ENCODE results near the gene SNHG17. TPM values are rescaled to one million over a fixed set of nuclear protein-coding genes. Genes with fewer than 3 reads are reported as not detected.
"Not testable (repeated sequence)": the region's sequence is repeated elsewhere in the genome, so short reads cannot be mapped to it uniquely, and the experiment has no call there.

The SNHG17 gene
- total and polyA plus RNA-seq, 2 donors, result 4.6 to 30.2 TPM

DNA sequence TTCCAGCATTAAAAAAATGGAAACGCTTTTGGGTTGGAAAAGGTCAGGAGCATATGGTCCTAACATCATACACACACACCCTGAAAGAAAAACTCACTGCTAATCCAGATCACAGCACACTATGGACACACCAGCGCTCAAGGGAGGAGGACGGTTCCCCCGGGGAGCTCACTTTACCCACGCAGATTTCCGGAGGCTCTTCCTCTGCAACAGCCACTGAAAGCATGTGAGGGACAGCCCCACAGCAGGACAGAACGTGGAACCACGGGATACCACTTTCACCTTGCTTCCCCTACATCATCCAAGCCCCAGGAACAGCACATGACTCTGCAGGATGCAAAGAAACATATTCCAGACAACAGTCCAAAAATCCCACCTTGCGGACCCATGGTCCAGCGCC lies 13.2 kb downstream of the SNHG17 start:
- Histone ChIP-seq H3K36me3 (ENCODE audit: insufficient read depth) (peaks cover 6% of the 10 kb centered on the region), H3K27ac (ENCODE audit: low read depth) (no peak overlapping the region)
- 86% methylated on average over 10 of the region's 10 CpGs for WGBS

DNA sequence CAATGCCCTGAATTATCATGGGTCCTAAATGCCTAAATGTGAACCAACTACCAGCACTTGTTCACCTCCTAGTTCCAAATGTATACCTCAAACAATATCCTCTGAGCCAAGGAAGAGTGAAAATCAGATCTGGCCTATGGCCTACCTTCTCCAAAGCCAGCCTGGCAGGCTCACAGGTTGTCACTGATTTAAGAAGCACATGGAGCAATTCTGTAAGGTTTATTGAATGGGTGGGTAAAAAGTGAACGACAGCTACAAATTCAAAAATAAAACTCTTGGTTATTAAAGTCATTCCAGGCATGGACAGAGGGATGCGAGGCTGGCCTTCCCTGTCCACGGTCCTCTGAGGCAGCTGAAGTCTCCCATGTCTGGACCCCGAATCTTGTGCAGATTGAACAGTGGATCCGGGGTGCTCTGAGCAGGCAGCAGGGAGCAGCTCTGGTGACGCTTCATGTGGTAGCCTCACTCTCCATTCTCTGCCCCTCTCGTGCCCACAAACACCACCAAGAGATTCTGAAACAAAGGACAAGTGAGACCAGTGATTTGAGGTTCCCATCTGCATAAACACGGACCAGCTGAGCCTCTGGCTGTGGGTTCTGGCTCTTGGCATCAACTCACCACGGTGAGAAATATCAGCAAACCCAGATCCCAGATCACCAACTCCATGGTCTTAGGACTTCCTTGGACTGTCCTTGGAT lies 14.6 kb downstream of the SNHG17 start:
- Histone ChIP-seq H3K4me1 (ENCODE audit: insufficient read depth) (no peaks in the 10 kb centered on the region), H3K36me3 (ENCODE audit: insufficient read depth) (peaks cover 6% of the 10 kb centered on the region), H3K4me3 (ENCODE audit: low read depth, low read length) (no peak overlapping the region), H3K27ac (ENCODE audit: low read depth) (no peak overlapping the region)
- 94% methylated on average over 9 of the region's 9 CpGs for WGBS
- DNase-seq (ENCODE audit: extremely low spot score), result no peak

More for the DNA sequence above, 13.2 kb downstream of the SNHG17 start:
- Histone ChIP-seq H3K4me3 (ENCODE audit: low read depth, low read length) (no peak overlapping the region), H3K4me1 (ENCODE audit: insufficient read depth) (no peaks in the 10 kb centered on the region)
- no peak for DNase-seq (ENCODE audit: extremely low spot score)

DNA sequence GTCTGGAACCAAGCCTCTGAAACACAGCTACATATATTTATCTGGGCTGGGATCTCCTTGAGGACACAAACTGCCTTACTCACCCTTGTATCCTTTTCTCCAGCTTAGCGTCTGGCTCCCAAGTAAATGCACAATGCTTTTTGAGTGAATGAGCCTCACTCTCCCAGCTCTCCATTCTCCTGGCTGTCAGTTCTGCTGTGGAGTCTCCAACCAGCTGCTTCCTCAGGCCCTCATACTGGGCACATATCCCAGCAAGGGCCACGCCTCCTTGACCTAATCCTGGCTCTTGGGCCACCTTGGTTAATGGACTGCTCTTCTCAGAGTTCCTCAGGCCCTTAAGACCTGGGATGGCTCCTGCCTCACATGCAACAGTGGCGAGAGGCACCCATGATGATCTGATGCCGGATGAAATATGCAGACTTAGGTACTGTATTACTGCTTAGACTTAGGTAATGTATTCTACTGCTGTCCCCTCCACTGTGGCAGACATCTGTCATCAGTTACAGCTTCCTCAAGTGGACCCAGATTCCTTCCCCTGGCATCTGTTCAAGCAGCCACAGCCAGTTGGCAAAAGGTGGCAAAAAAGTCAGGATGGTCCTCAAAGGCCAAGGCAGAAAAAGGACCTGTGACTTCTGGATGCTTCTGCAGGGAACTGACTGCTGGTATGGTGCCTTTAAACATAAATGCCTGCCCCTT lies 16.5 kb downstream of the SNHG17 start:
- Histone ChIP-seq H3K4me3 (ENCODE audit: low read depth, low read length) (no peak overlapping the region), H3K27ac (ENCODE audit: low read depth) (no peak overlapping the region), H3K36me3 (ENCODE audit: insufficient read depth) (peaks cover 6% of the 10 kb centered on the region), H3K4me1 (ENCODE audit: insufficient read depth) (no peaks in the 10 kb centered on the region)
- WGBS, result 57% methylated on average over 4 of the region's 4 CpGs
- DNase-seq (ENCODE audit: extremely low spot score), result no peak

DNA sequence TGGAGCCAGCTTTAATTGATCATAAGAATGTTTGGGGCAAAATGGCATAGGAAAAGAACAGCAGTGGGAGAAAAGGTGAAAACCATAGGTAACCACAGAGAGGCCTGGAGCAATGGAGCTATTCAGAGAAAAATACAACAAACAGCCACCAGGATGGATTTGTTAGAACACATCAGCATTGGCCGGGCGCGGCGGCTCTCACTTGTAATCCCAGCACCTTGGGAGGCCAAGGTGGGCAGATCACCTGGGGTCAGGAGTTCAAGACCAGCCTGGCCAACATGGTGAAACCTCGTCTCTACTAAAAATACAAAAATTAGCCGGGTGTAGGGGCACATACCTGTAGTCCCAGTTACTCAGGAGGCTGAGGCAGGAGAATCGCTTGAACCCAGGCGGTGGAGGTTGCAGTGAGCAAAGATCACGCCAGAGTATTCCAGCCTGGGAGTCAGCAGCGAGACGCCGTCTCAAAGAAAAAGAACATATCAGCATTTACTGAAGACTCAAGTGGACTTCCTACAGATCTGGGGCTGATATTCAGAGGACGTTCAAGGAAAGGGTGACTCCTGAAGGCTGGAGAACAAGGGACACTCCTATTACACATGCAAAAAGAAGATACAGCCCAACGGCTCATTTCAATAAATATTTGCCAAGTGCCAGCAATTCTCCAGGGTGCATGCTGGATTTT lies 20.2 kb downstream of the SNHG17 start:
- Histone ChIP-seq H3K4me3 (ENCODE audit: low read depth, low read length) (no peak overlapping the region), H3K36me3 (ENCODE audit: insufficient read depth) (peaks cover 3% of the 10 kb centered on the region), H3K4me1 (ENCODE audit: insufficient read depth) (no peaks in the 10 kb centered on the region), H3K27ac (ENCODE audit: low read depth) (no peak overlapping the region)
- 94% methylated on average over 14 of the region's 14 CpGs for WGBS
- no peak for DNase-seq (ENCODE audit: extremely low spot score)

DNA sequence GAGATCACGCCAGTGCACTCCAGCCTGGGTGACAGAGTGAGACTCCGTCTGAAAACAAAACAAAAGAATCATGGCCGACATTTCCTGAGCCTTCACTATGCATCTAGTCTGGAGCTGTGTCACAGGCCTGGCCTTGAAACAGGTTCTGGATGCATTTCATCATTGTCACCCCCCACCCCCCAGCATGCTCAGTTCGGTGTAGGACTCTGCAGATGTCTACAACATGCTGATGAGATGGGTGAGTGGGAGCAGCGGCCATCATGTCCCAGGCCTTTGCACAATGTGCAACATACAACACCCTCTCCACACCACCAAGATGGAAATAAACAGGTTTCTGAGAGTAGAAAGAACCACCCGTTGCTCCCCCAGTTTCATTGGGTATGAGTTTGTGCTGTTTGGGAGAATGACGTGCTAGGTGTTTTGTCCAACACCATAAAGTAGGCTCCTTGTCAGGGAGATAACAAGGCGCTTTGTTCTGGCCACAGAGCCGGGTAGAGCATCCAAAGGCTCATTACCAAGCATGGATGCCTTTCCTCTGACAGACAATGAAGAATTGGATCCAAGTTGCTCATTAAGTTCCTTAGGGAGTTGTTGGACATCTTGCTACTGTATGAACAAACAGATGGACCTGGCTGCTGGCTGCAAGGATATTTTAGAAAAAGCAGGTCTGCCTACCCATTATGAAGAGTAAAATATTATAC lies 22.1 kb downstream of the SNHG17 start:
- Histone ChIP-seq H3K4me3 (ENCODE audit: low read depth, low read length) (no peak overlapping the region), H3K36me3 (ENCODE audit: insufficient read depth) (no peaks in the 10 kb centered on the region), H3K4me1 (ENCODE audit: insufficient read depth) (no peaks in the 10 kb centered on the region), H3K27ac (ENCODE audit: low read depth) (no peak overlapping the region)
- DNase-seq (ENCODE audit: extremely low spot score), result no peak
- WGBS, result 84% methylated on average over 9 of the region's 9 CpGs

DNA sequence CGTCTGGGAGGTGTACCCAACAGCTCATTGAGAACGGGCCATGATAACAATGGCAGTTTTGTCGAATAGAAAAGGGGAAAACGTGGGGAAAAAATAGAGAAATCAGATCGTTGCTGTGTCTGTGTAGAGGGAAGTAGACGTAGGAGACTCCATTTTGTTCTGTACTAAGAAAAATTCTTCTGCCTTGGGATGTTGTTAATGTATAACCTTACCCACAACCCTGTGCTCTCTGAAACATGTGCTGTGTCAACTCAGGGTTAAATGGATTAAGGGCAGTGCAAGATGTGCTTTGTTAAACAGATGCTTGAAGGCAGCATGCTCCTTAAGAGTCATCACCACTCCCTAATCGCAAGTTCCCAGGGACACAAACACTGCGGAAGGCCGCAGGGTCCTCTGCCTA lies 27.3 kb downstream of the SNHG17 start:
- not testable (repeated sequence) for H3K27ac ChIP-seq (ENCODE audit: low read depth); H3K4me1 ChIP-seq (ENCODE audit: insufficient read depth); H3K4me3 ChIP-seq (ENCODE audit: low read depth, low read length); DNase-seq (ENCODE audit: extremely low spot score); H3K36me3 ChIP-seq (ENCODE audit: insufficient read depth)
- whole genome bisulfite sequencing, result 87% methylated on average over 9 of the region's 9 CpGs

DNA sequence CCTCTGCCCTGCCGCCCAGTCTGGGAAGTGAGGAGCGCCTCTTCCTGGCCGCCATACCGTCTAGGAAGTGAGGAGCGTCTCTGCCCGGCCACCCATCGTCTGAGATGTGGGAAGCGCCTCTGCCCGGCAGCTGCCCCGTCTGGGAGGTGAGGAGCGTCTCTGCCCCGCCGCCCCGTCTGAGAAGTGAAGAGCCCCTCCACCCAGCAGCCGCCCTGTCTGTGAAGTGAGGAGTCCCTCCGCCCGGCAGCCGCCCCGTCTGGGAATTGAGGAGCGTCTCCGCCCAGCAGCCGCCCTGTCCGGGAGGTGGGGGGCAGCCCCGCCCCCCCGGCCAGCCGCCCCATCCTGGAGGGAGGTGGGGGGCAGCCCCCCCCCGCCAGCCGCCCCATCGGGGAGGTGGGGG lies 27.8 kb downstream of the SNHG17 start:
- Histone ChIP-seq H3K36me3 (ENCODE audit: insufficient read depth) (no peaks in the 10 kb centered on the region), H3K4me3 (ENCODE audit: low read depth, low read length) (no peak overlapping the region), H3K27ac (ENCODE audit: low read depth) (no peak overlapping the region), H3K4me1 (ENCODE audit: insufficient read depth) (no peaks in the 10 kb centered on the region)
- 95% methylated on average over 29 of the region's 29 CpGs for WGBS
- DNase-seq (ENCODE audit: extremely low spot score), result no peak

DNA sequence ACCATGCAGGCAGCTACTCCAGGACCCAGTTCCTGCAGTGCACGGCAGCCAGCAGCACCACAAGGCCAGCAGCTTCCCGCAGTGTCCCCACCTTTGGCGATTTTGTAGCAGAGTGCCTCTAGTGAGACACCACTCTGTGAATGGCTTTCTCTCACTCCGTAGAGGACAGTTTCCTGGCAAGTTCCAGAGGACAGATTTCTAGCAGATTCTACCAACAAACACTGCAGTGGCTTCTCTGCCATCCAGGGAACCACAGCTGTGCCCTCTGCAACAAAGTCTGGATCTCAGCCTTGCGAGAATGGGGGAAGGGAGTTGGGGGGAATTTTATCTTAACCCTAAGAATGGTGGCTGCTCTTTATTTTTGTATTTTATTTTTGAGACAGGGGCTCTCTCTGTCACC lies 28.7 kb downstream of the SNHG17 start:
- H3K36me3 ChIP-seq (ENCODE audit: insufficient read depth), result no peaks in the 10 kb centered on the region
- DNase-seq (ENCODE audit: extremely low spot score), result no peak
- no peak overlapping the region for H3K27ac ChIP-seq (ENCODE audit: low read depth)
- 91% methylated on average over 5 of the region's 5 CpGs for WGBS
- no peaks in the 10 kb centered on the region for H3K4me1 ChIP-seq (ENCODE audit: insufficient read depth)
- no peak overlapping the region for H3K4me3 ChIP-seq (ENCODE audit: low read depth, low read length)

DNA sequence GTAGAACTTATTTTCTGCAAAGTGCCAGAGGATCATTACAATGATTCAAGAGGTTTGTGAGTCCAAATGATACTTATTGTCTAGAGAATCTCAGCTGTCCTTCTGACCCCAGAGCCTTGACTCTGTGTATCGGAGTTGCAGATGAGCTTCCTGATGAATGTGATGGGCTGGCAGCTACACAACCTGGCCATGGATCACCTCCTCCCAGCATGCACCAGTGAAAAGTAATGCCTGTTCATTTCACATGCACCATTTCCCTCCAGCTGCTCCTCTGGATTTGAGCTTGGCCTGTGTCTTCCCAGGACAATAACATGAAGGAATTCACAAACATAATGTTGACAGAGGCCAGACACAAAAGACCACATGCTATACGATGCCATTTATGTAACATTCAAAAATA lies 30.0 kb downstream of the SNHG17 start:
- Histone ChIP-seq H3K36me3 (ENCODE audit: insufficient read depth) (no peaks in the 10 kb centered on the region), H3K4me3 (ENCODE audit: low read depth, low read length) (no peak overlapping the region)
- 63% methylated on average over 2 of the region's 2 CpGs for WGBS

DNA sequence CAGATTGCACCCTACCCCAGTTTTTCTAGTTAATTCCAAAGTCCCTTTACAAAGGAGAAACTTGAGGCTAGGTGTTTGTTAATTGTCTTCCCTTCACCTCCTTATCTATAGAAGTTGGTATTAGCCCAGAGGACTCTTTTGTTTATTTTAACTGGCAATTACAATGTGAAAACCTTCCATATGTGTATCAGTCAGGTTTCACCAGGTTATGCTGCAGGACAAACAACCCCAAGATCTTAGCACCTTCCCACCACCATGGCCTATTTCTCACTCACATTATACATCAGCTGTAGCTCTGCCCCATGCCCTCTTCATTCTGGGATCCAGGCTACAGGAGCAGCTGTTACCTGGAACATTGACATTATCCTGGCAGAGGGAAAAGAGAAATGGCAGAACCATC lies 31.1 kb downstream of the SNHG17 start:
- DNase-seq (ENCODE audit: extremely low spot score), result no peak
- Histone ChIP-seq H3K36me3 (ENCODE audit: insufficient read depth) (no peaks in the 10 kb centered on the region), H3K27ac (ENCODE audit: low read depth) (no peak overlapping the region), H3K4me1 (ENCODE audit: insufficient read depth) (no peaks in the 10 kb centered on the region), H3K4me3 (ENCODE audit: low read depth, low read length) (no peak overlapping the region)

More for the DNA sequence above, 30.0 kb downstream of the SNHG17 start:
- DNase-seq (ENCODE audit: extremely low spot score), result no peak
- Histone ChIP-seq H3K4me1 (ENCODE audit: insufficient read depth) (no peaks in the 10 kb centered on the region), H3K27ac (ENCODE audit: low read depth) (no peak overlapping the region)

DNA sequence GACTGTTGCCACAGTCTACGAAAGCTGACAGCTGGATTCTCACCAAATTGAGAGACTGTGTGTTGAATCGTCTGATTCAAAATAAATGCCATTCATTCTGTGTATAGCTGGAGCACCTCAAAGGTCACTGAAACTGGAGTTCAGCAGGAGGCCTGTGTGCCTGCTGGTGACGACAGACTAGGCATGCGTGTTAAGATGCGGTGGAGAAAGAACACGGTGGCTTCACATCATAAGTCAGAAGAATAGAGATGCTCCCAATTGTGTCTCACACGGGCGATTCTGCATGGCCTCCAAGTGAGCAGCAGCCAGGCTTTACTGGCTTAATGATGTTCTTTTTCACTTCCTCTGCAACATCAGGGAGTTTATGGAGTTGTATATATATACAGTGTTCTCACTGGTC lies 32.3 kb downstream of the SNHG17 start:
- H3K36me3 ChIP-seq (ENCODE audit: insufficient read depth), result no peaks in the 10 kb centered on the region
- WGBS, result 71% methylated on average over 8 of the region's 8 CpGs
- H3K27ac ChIP-seq (ENCODE audit: low read depth), result no peak overlapping the region
- no peak for DNase-seq (ENCODE audit: extremely low spot score)
- H3K4me1 ChIP-seq (ENCODE audit: insufficient read depth), result no peaks in the 10 kb centered on the region
- no peak overlapping the region for H3K4me3 ChIP-seq (ENCODE audit: low read depth, low read length)

DNA sequence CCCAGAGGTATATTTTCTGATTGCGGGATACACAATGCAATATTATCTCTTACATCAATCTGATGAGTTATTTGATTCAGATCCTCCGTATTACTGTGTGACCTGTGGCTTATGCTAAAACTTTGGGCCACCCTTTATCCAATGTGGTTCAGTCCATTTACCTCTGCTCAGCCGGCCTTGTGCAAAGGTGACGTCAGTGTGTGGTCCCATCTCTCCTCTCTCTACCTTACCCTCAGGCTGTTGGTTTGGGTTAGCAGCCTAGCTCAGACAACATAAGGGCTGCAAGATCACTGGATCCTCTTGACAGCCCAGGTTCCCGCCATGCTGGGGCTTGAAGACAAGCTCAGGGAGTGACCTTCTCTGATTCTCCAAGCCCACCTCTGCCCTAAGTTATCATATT lies 33.0 kb downstream of the SNHG17 start:
- H3K4me1 ChIP-seq (ENCODE audit: insufficient read depth), result no peaks in the 10 kb centered on the region
- H3K27ac ChIP-seq (ENCODE audit: low read depth), result no peak overlapping the region
- H3K4me3 ChIP-seq (ENCODE audit: low read depth, low read length), result no peak overlapping the region
- 95% methylated on average over 5 of the region's 5 CpGs for WGBS
- H3K36me3 ChIP-seq (ENCODE audit: insufficient read depth), result no peaks in the 10 kb centered on the region
- DNase-seq (ENCODE audit: extremely low spot score), result no peak

DNA sequence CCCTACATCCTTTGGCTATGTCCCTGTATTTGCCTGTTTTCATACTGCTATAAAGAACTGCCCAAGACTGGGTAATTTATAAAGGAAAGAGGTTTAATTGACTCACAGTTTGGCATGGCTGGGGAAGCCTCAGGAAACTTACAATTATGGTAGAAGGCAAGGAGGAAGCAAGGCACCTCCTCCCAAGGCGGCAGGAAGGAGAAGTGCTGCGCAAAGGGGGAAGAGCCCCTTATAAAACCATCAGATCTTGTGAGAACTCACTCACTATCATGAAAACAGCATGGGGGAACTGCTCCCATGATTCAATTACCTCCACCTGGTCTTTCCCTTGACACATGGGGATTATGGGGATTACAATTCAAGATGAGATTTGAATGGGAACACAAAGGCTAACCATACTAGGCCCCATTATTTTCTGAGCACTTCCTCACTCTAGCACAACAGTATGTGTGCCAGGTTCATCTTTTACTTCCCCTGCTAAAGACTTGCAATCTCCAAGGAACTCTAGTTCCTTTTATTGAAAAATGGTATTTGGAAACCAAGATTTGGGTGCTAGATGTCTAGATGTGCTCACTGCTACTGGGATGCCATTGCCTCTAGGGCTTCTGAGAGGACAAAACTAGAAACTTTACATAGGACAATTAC lies 39.3 kb downstream of the SNHG17 start:
- H3K4me3 ChIP-seq (ENCODE audit: low read depth, low read length); H3K36me3 ChIP-seq (ENCODE audit: insufficient read depth); H3K4me1 ChIP-seq (ENCODE audit: insufficient read depth); DNase-seq (ENCODE audit: extremely low spot score); H3K27ac ChIP-seq (ENCODE audit: low read depth): not testable (repeated sequence)
- whole genome bisulfite sequencing, result 79% methylated on average over 2 of the region's 2 CpGs

All from urinary bladder (tissue), 4 donors.